Frontal cortex (tissue), 4 donors: Measurements from ENCODE around the gene PRR19. TPM values are rescaled to one million over a fixed set of nuclear protein-coding genes. Genes with fewer than 3 reads are reported as not detected.

ENCODE experiments used
- DNase-seq, 2 donors: peaks; one replicate each; pipeline ENCODE4 v3.0.0; 2012; ENCODE audit warnings: low spot score in 2 of 2
- FAIRE-seq: peaks from 2 replicates; lab custom pipeline; 2012; peaks lifted over from hg19 to GRCh38; lab: Jason Lieb, UNC
- total RNA-seq: library from RNA; depleted of rRNA; stranded (reverse); fragments of >200 nt; gene quantifications from one replicate; pipeline ENCODE4 v1.2.3, GENCODE V29; 2014
- donor health status: control.
- donor health status: control.
- donor health status: control.

The PRR19 gene
- total RNA-seq, 1 donor from 2014 or later, result 2.0 TPM

GRCh38 chr19:42270346-42271044, 31.4 kb upstream of the PRR19 start:
- FAIRE-seq (no peak), DNase-seq (peak in 1 of 2 donors; percentile 60)

GRCh38 chr19:42271045-42271419, 30.9 kb upstream of the PRR19 start:
- DNase-seq (no peak), FAIRE-seq (no peak)

GRCh38 chr19:42271861-42272534, 29.9 kb upstream of the PRR19 start:
- FAIRE-seq, result no peak
- no peak for DNase-seq

- no peak for FAIRE-seq
These were observed 29.4 kb upstream of the PRR19 start for GRCh38 chr19:42272535-42272897.

GRCh38 chr19:42272989-42273406, 28.9 kb upstream of the PRR19 start:
- FAIRE-seq (no peak), DNase-seq (no peak)

More at GRCh38 chr19:42272535-42272897, 29.4 kb upstream of the PRR19 start:
- no peak for DNase-seq

- FAIRE-seq (no peak), DNase-seq (no peak)
These were observed 28.4 kb upstream of the PRR19 start for GRCh38 chr19:42273407-42274064.

GRCh38 chr19:42274065-42274682, 27.8 kb upstream of the PRR19 start:
- DNase-seq (no peak), FAIRE-seq (no peak)

- DNase-seq (no peak), FAIRE-seq (no peak)
These were observed 26.8 kb upstream of the PRR19 start for GRCh38 chr19:42275103-42275502.

- no peak for FAIRE-seq
- no peak for DNase-seq
These were observed 26.4 kb upstream of the PRR19 start for GRCh38 chr19:42275517-42275916.

- FAIRE-seq, result no peak
These were observed 25.6 kb upstream of the PRR19 start for GRCh38 chr19:42276284-42276683.

GRCh38 chr19:42276821-42277220, 25.1 kb upstream of the PRR19 start:
- FAIRE-seq (no peak), DNase-seq (no peak)

More at GRCh38 chr19:42276284-42276683, 25.6 kb upstream of the PRR19 start:
- no peak for DNase-seq

- FAIRE-seq, result no peak
- no peak for DNase-seq
These were observed 24.0 kb upstream of the PRR19 start for GRCh38 chr19:42277821-42278451.

- no peak for DNase-seq
- no peak for FAIRE-seq
These were observed 23.3 kb upstream of the PRR19 start for GRCh38 chr19:42278452-42279154.

- no peak for FAIRE-seq
- no peak for DNase-seq
These were observed 22.6 kb upstream of the PRR19 start for GRCh38 chr19:42279155-42279901.

GRCh38 chr19:42279902-42280814, 21.8 kb upstream of the PRR19 start:
- FAIRE-seq (no peak), DNase-seq (peak; percentile 95 to 98)

GRCh38 chr19:42280815-42281145, 21.2 kb upstream of the PRR19 start:
- FAIRE-seq (no peak), DNase-seq (peak; percentile 73 to 76)

GRCh38 chr19:42281146-42281826, 20.6 kb upstream of the PRR19 start:
- FAIRE-seq (no peak), DNase-seq (peak in 1 of 2 donors; percentile 77)
